Activated gamma-delta T cell (primary cell): ENCODE data around the gene ADAM12.

Experiments used
- DNase-seq: peaks from one replicate; lab custom pipeline; 2025; lab: John Stamatoyannopoulos, UW

ADAM12 gene

GRCh38 chr10:126083009-126083408 is 305.3 kb downstream of the ADAM12 start:
- DNase-seq: no peak

GRCh38 chr10:126081841-126082466 is 306.3 kb downstream of the ADAM12 start:
- no peak for DNase-seq

- DNase-seq: no peak
Observed at GRCh38 chr10:126080879-126081411, 307.3 kb downstream of the ADAM12 start.

- no peak for DNase-seq
Observed at GRCh38 chr10:126080291-126080825, 307.9 kb downstream of the ADAM12 start.

- DNase-seq: no peak
Observed at GRCh38 chr10:126075009-126075408, 313.3 kb downstream of the ADAM12 start.

GRCh38 chr10:126074291-126074690 is 314.0 kb downstream of the ADAM12 start:
- no peak for DNase-seq

- DNase-seq: no peak
Observed at GRCh38 chr10:126073606-126074005, 314.7 kb downstream of the ADAM12 start.

GRCh38 chr10:126072622-126073021 is 315.7 kb downstream of the ADAM12 start:
- DNase-seq: no peak

- DNase-seq: no peak
Observed at GRCh38 chr10:126070476-126071215, 317.6 kb downstream of the ADAM12 start.

GRCh38 chr10:126068322-126068721 is 320.0 kb downstream of the ADAM12 start:
- DNase-seq: no peak

GRCh38 chr10:126066456-126066855 is 321.8 kb downstream of the ADAM12 start:
- no peak for DNase-seq

GRCh38 chr10:126065751-126066377 is 322.4 kb downstream of the ADAM12 start:
- no peak for DNase-seq

- no peak for DNase-seq
Observed at GRCh38 chr10:126064512-126064911, 323.8 kb downstream of the ADAM12 start.

GRCh38 chr10:126063353-126063791 is 324.9 kb downstream of the ADAM12 start:
- no peak for DNase-seq

- DNase-seq: no peak
Observed at GRCh38 chr10:126062131-126063032, 325.9 kb downstream of the ADAM12 start.

GRCh38 chr10:126061526-126061925 is 326.8 kb downstream of the ADAM12 start:
- no peak for DNase-seq

GRCh38 chr10:126060261-126060931 is 327.9 kb downstream of the ADAM12 start:
- DNase-seq: no peak

- DNase-seq: no peak
Observed at GRCh38 chr10:126059076-126059826, 329.0 kb downstream of the ADAM12 start.

GRCh38 chr10:126058507-126058906 is 329.8 kb downstream of the ADAM12 start:
- no peak for DNase-seq

- no peak for DNase-seq
Observed at GRCh38 chr10:126058104-126058503, 330.2 kb downstream of the ADAM12 start.
